HCT116 (cell line): ENCODE data around the gene ADCY1. TPM values are rescaled to one million over a fixed set of nuclear protein-coding genes. Genes with fewer than 3 reads are reported as not detected.

Experiments used
- ATAC-seq: fragments of 200-7000 bp; cut with Tn5 transposase; 2 replicates; pipeline ENCODE4 v1.9.1; 2020; ENCODE audit warnings: mild to moderate bottlenecking, moderate library complexity
- BruUV-seq: library from RNA; stranded (reverse); fragments of 400-500 nt; replicated peaks from 2 replicates; lab custom pipeline; 2021; lab: Mats Ljungman, UMichigan
- CTCF ChIA-PET: fragments of 300-600 bp; sonication (Branson Sonifier 250); formaldehyde crosslinking; loops from one replicate; lab custom pipeline; 2021; ENCODE audit warnings: antibody characterized with exemption; lab: Charles Lee
- POLR2A ChIA-PET: fragments of 300-600, 350-600 bp; sonication (Branson Sonifier 250); formaldehyde crosslinking; loops from one replicate; lab custom pipeline; 2021; ENCODE audit warnings: antibody characterized with exemption; lab: Charles Lee
- RAD21 ChIA-PET, 2 experiments: fragments of 300-600 bp; sonication (Branson Sonifier 250); formaldehyde crosslinking; loops; one replicate each; lab custom pipeline; 2023; ENCODE audit warnings: low total read pairs in 2 of 2; ENCODE audit not compliant: uncharacterized antibody in 2 of 2, unreplicated experiment in 2 of 2, low non-redundant PET in 1 of 2; lab: Charles Lee
- DNase-seq: peaks from one replicate; pipeline ENCODE4 v3.0.0-alpha.2; 2010; ENCODE audit warnings: low read depth, low spot score
- H2AFZ ChIP-seq: fragments of 200-600 bp; shearing (Covaris generic), sonication (generic); 2 replicates; pipeline ENCODE4 v1.6.1; 2017; ENCODE audit warnings: low read depth, mixed run types, mixed read lengths, antibody characterized with exemption, low read length; ENCODE audit not compliant: poor library complexity, severe bottlenecking
- H3K27ac ChIP-seq: 2 replicates; pipeline ENCODE4 v1.5.1; 2012; ENCODE audit warnings: low read depth, low read length
- H3K27me3 ChIP-seq: fragments of 200-600 bp; sonication (generic); 2 replicates; pipeline ENCODE4 v1.6.1; 2016; ENCODE audit warnings: mixed run types, low read length, mixed read lengths; ENCODE audit not compliant: insufficient read depth
- H3K36me3 ChIP-seq, 2 experiments: fragments of 200-500 bp in 1 of 2; fragments of 200-600 bp in 1 of 2; sonication (Bioruptor generic) in 1 of 2; sonication (generic) in 1 of 2; 2 replicates each; pipeline versions ENCODE4 v1.5.1 to v1.6.1; 2014 to 2016; ENCODE audit warnings: low read length in 2 of 2, inconsistent platforms in 1 of 2, mixed read lengths in 1 of 2, mixed run types in 1 of 2; ENCODE audit not compliant: insufficient read depth in 2 of 2, control insufficient read depth in 1 of 2
- H3K4me1 ChIP-seq, 2 experiments: fragments of 200-600 bp in 1 of 2; sonication (generic) in 1 of 2; 2 replicates each; pipeline versions ENCODE4 v1.5.1 to v1.6.1; 2012 to 2017; ENCODE audit warnings: low read length in 2 of 2, inconsistent platforms in 1 of 2, mild to moderate bottlenecking in 1 of 2, mixed read lengths in 1 of 2, mixed run types in 1 of 2, moderate library complexity in 1 of 2; ENCODE audit not compliant: insufficient read depth in 2 of 2, control insufficient read depth in 1 of 2
- H3K4me2 ChIP-seq: fragments of 200-600 bp; sonication (generic); 2 replicates; pipeline ENCODE4 v1.6.1; 2017; ENCODE audit warnings: mixed run types, low read length, mixed read lengths
- H3K4me3 ChIP-seq, 2 experiments: fragments of 200-600 bp in 1 of 2; sonication (generic) in 1 of 2; replicated peaks in 1 of 2; 2 replicates each; pipeline ENCODE4 v1.5.1; 2011 to 2016; ENCODE audit warnings: low read length in 2 of 2, control low read depth in 1 of 2, low read depth in 1 of 2, mild to moderate bottlenecking in 1 of 2, mixed read lengths in 1 of 2, mixed run types in 1 of 2
- H3K79me2 ChIP-seq: fragments of 200-600 bp; sonication (generic); 2 replicates; pipeline ENCODE4 v1.6.1; 2017; ENCODE audit warnings: mild to moderate bottlenecking, mixed run types, low read length, moderate library complexity, mixed read lengths; ENCODE audit not compliant: insufficient read depth
- H3K9ac ChIP-seq: fragments of 200-600 bp; sonication (generic); 2 replicates; pipeline ENCODE4 v1.6.1; 2016; ENCODE audit warnings: low read length, mixed read lengths
- H3K9me2 ChIP-seq: fragments of 200-600 bp; sonication (generic), shearing (Covaris generic); 2 replicates; pipeline ENCODE4 v1.6.1; 2017; ENCODE audit warnings: mixed run types, mild to moderate bottlenecking, moderate library complexity; ENCODE audit not compliant: insufficient read depth
- H3K9me3 ChIP-seq, 2 experiments: fragments of 200-500 bp in 1 of 2; fragments of 200-600 bp in 1 of 2; sonication (Bioruptor generic) in 1 of 2; sonication (generic) in 1 of 2; 2 replicates each; pipeline ENCODE4 v1.6.1; 2014 to 2017; ENCODE audit warnings: low read length in 2 of 2, mixed read lengths in 2 of 2, inconsistent platforms in 1 of 2, low read depth in 1 of 2, mild to moderate bottlenecking in 1 of 2, mixed run types in 1 of 2, moderate library complexity in 1 of 2; ENCODE audit not compliant: control insufficient read depth in 1 of 2, insufficient read depth in 1 of 2
- H4K20me1 ChIP-seq: fragments of 200-600 bp; sonication (generic), shearing (Covaris generic); 2 replicates; pipeline ENCODE4 v1.6.1; 2017; ENCODE audit warnings: mixed run types, mild to moderate bottlenecking, moderate library complexity; ENCODE audit not compliant: insufficient read depth
- CTCF ChIP-seq, 3 experiments: fragments of 200-600 bp in 1 of 3; sonication (generic) in 1 of 3; IDR thresholded peaks in 2 of 3; conservative IDR thresholded peaks in 1 of 3; 2 replicates each; pipeline ENCODE4 v1.5.1; 2012 to 2017; ENCODE audit warnings: low read depth in 2 of 3, low read length in 2 of 3, antibody characterized with exemption in 1 of 3, borderline replicate concordance in 1 of 3, control low read depth in 1 of 3, mild to moderate bottlenecking in 1 of 3, mixed read lengths in 1 of 3, mixed run types in 1 of 3, moderate library complexity in 1 of 3; ENCODE audit not compliant: insufficient read depth in 1 of 3
- ELF1 ChIP-seq: IDR thresholded peaks from 2 replicates; pipeline ENCODE4 v1.6.1; 2012; ENCODE audit warnings: low read depth, borderline replicate concordance
- EZH2phosphoT487 ChIP-seq: fragments of 200-600 bp; IDR thresholded peaks from 2 replicates; pipeline ENCODE4 v1.6.1; 2018; ENCODE audit warnings: antibody characterized with exemption, borderline replicate concordance
- FOSL1 ChIP-seq: IDR thresholded peaks from 2 replicates; pipeline ENCODE4 v1.6.1; 2012; ENCODE audit warnings: low read depth
- MAX ChIP-seq: IDR thresholded peaks from 2 replicates; pipeline ENCODE4 v1.6.1; 2012
- POLR2A ChIP-seq: IDR thresholded peaks from 2 replicates; pipeline ENCODE4 v1.7.0; 2011; ENCODE audit warnings: borderline replicate concordance; ENCODE audit not compliant: insufficient read depth, insufficient read length; ENCODE audit errors: extremely low read depth
- REST ChIP-seq: IDR thresholded peaks from 2 replicates; pipeline ENCODE4 v1.6.1; 2012; ENCODE audit warnings: low read depth
- SRF ChIP-seq: IDR thresholded peaks from 2 replicates; pipeline ENCODE4 v1.6.1; 2012; ENCODE audit warnings: low read depth
- YY1 ChIP-seq: IDR thresholded peaks from 2 replicates; pipeline ENCODE4 v1.6.1; 2011; ENCODE audit warnings: low read length, low read depth, moderate library complexity, mild to moderate bottlenecking; ENCODE audit not compliant: insufficient replicate concordance; ENCODE audit errors: extremely low read depth
- ZFX ChIP-seq: fragments of 450-650 bp; IDR thresholded peaks from 2 replicates; pipeline ENCODE4 v1.6.1; 2017
- intact Hi-C: fragments of 100-400 bp; cut with micrococcal nuclease; formaldehyde crosslinking; loops from 2 replicates; pipeline ENCODE4 v1.10.0; 2022
- total RNA-seq: library from RNA; stranded (reverse); gene quantifications from one replicate; pipeline ENCODE4 v1.2.1, GENCODE V29; 2021; ENCODE audit not compliant: unreplicated experiment

ADCY1 gene
- total RNA-seq, 1 experiment from 2014 or later, result 0.05 TPM

GRCh38 chr7:45712872-45713668 lies 138.9 kb downstream of the ADCY1 start:
- Histone ChIP-seq H3K9ac (no peak overlapping the region), H3K79me2 (no peaks in the 10 kb centered on the region), H3K4me1 (no peaks in the 10 kb centered on the region), H2AFZ (no peak overlapping the region)
- ChIA-PET POLR2A (no interaction called here), RAD21 (no interaction called here)
- BruUV-seq, result no TSS peak
- no peak for DNase-seq
- TF ChIP-seq MAX, result no peak
- no peak for TF ChIP-seq SRF
- TF ChIP-seq, all 23 proteins: peak for 0
- ATAC-seq, result no peak
- H3K9me3 ChIP-seq, result no peaks in the 10 kb centered on the region
- CTCF ChIA-PET, result no interaction called here
- peaks cover 5% of the 10 kb centered on the region for H3K27me3 ChIP-seq
- H3K9me2 ChIP-seq, result no peaks in the 10 kb centered on the region
- intact Hi-C loops, result no loop called here
- H3K27ac ChIP-seq, result no peak overlapping the region
- no peaks in the 10 kb centered on the region for H3K36me3 ChIP-seq
- H3K4me2 ChIP-seq, result no peak overlapping the region
- H3K4me3 ChIP-seq, result no peak overlapping the region
- no peaks in the 10 kb centered on the region for H4K20me1 ChIP-seq

GRCh38 chr7:45713669-45714520 lies 139.7 kb downstream of the ADCY1 start:
- no peaks in the 10 kb centered on the region; the same call in 1 of the 2 replicates for H3K27me3 ChIP-seq
- no peak for TF ChIP-seq SRF
- TF ChIP-seq MAX, result no peak
- TF ChIP-seq YY1, result no peak
- no peak for TF ChIP-seq ZFX
- no peak for TF ChIP-seq FOSL1
- TF ChIP-seq EZH2phosphoT487, result no peak
- no peak for TF ChIP-seq REST
- no peak for TF ChIP-seq CTCF (IDR thresholded peaks at IDR 0.05 in 2 of 3, conservative IDR thresholded peaks at IDR 0.05 in 1 of 3; ENCODE audit: borderline replicate concordance in 1 of 3, insufficient read depth in 1 of 3, low read depth in 2 of 3, low read length in 2 of 3)
- TF ChIP-seq ELF1, result no peak
- TF ChIP-seq POLR2A, result no peak

More at GRCh38 chr7:45713669-45714520, 139.7 kb downstream of the ADCY1 start:
- Histone ChIP-seq H3K9me2 (no peaks in the 10 kb centered on the region), H3K36me3 (no peaks in the 10 kb centered on the region), H2AFZ (no peak overlapping the region), H3K4me1 (no peaks in the 10 kb centered on the region), H3K27ac (no peak overlapping the region), H3K79me2 (no peaks in the 10 kb centered on the region), H3K4me2 (no peak overlapping the region), H4K20me1 (no peaks in the 10 kb centered on the region), H3K4me3 (no peak overlapping the region), H3K9ac (no peak overlapping the region), H3K9me3 (no peaks in the 10 kb centered on the region)
- intact Hi-C loops, result no loop called here
- DNase-seq (no peak), ATAC-seq (0 out of 2 replicates have a peak, but pooled peaks have one; percentile 21)
- no TSS peak for BruUV-seq
- RAD21 ChIA-PET, result no interaction called here
- CTCF ChIA-PET, result no interaction called here
- POLR2A ChIA-PET, result no interaction called here
